GM23338 (cell line): ENCODE data around the gene NOSTRIN. TPM values are rescaled to one million over a fixed set of nuclear protein-coding genes. Genes with fewer than 3 reads are reported as not detected.

Source experiments
- ATAC-seq: fragments of 200-7000 bp; cut with Tn5 transposase; 3 replicates; pipeline ENCODE4 v1.9.1; 2020
- DNase-seq: peaks from one replicate; pipeline ENCODE4 v3.0.0-alpha.2; 2015; ENCODE audit warnings: low spot score
- H2AFZ ChIP-seq: fragments of 200-600 bp; sonication (generic); 2 replicates; pipeline ENCODE4 v1.8.0; 2016; ENCODE audit warnings: antibody characterized with exemption, mild to moderate bottlenecking, moderate library complexity
- H3F3A ChIP-seq: fragments of 200-600 bp; sonication (generic); replicated peaks from 2 replicates; pipeline ENCODE4 v1.8.0; 2017; ENCODE audit warnings: antibody characterized with exemption, mixed run types, low read depth
- H3K27ac ChIP-seq: fragments of 200-600 bp; sonication (generic); 2 replicates; pipeline ENCODE4 v1.6.1; 2016; ENCODE audit warnings: low read depth
- H3K27me3 ChIP-seq: fragments of 200-600 bp; sonication (generic); 2 replicates; pipeline ENCODE4 v1.8.0; 2016; ENCODE audit warnings: mild to moderate bottlenecking, mixed run types, moderate library complexity; ENCODE audit not compliant: insufficient read depth
- H3K36me3 ChIP-seq: fragments of 200-600 bp; sonication (generic); 2 replicates; pipeline ENCODE4 v1.8.0; 2016; ENCODE audit warnings: mild to moderate bottlenecking; ENCODE audit not compliant: insufficient read depth
- H3K4me1 ChIP-seq: fragments of 200-600 bp; sonication (generic); 2 replicates; pipeline ENCODE4 v1.8.0; 2016; ENCODE audit warnings: mild to moderate bottlenecking, moderate library complexity; ENCODE audit not compliant: insufficient read depth
- H3K4me2 ChIP-seq: fragments of 200-600 bp; sonication (generic); 2 replicates; pipeline ENCODE4 v1.7.1; 2017; ENCODE audit warnings: mixed run types
- H3K4me3 ChIP-seq: fragments of 200-600 bp; sonication (generic); 2 replicates; pipeline ENCODE4 v1.6.1; 2016; ENCODE audit warnings: mixed run types
- H3K79me2 ChIP-seq: fragments of 200-600 bp; sonication (generic); replicated peaks from 2 replicates; pipeline ENCODE4 v1.8.0; 2017; ENCODE audit warnings: mild to moderate bottlenecking; ENCODE audit not compliant: insufficient read depth
- H3K9me2 ChIP-seq: fragments of 200-600 bp; sonication (generic); 2 replicates; pipeline ENCODE4 v1.8.0; 2017; ENCODE audit not compliant: insufficient read depth
- H4K20me1 ChIP-seq: fragments of 200-600 bp; sonication (generic); replicated peaks from 2 replicates; pipeline ENCODE4 v1.8.0; 2017; ENCODE audit warnings: mild to moderate bottlenecking; ENCODE audit not compliant: insufficient read depth
- H3K27ac Mint-ChIP-seq: 2 replicates; pipeline ENCODE4 v1.8.0; 2020; ENCODE audit warnings: inconsistent platforms, mild to moderate bottlenecking, moderate library complexity, mixed read lengths
- H3K27me3 Mint-ChIP-seq: 3 replicates; pipeline ENCODE4 v1.8.0; 2022; ENCODE audit warnings: low read depth, mild to moderate bottlenecking, moderate library complexity, mixed read lengths, inconsistent platforms; ENCODE audit not compliant: insufficient read depth, poor library complexity
- H3K36me3 Mint-ChIP-seq: 3 replicates; pipeline ENCODE4 v1.8.0; 2021; ENCODE audit warnings: low read depth, mild to moderate bottlenecking, inconsistent platforms, moderate library complexity, mixed read lengths
- H3K4me1 Mint-ChIP-seq: 3 replicates; pipeline ENCODE4 v1.8.0; 2020; ENCODE audit warnings: mild to moderate bottlenecking, inconsistent platforms, mixed read lengths
- H3K4me3 Mint-ChIP-seq: 3 replicates; pipeline ENCODE4 v1.8.0; 2021; ENCODE audit warnings: moderate library complexity, mild to moderate bottlenecking, inconsistent platforms, mixed read lengths
- H3K9me3 Mint-ChIP-seq: 3 replicates; pipeline ENCODE4 v1.8.0; 2020; ENCODE audit warnings: moderate library complexity, mild to moderate bottlenecking, inconsistent platforms, mixed read lengths
- CREB1 ChIP-seq: fragments of 250-450 bp; sonication (Bioruptor Pico); IDR thresholded peaks from 2 replicates; pipeline ENCODE4 v1.5.0; 2020; ENCODE audit warnings: low read depth, mild to moderate bottlenecking, moderate library complexity
- EZH2 ChIP-seq: fragments of 200-600 bp; sonication (generic); IDR thresholded peaks from one replicate; pipeline ENCODE4 v1.8.0; 2017; ENCODE audit warnings: antibody characterized with exemption, mild to moderate bottlenecking, low read depth; ENCODE audit not compliant: unreplicated experiment
- EZH2phosphoT487 ChIP-seq: fragments of 200-600 bp; sonication (generic); IDR thresholded peaks from one replicate; pipeline ENCODE4 v1.8.1; 2018; ENCODE audit warnings: antibody characterized with exemption; ENCODE audit not compliant: unreplicated experiment
- JUNB ChIP-seq: IDR thresholded peaks from one replicate; pipeline ENCODE4 v1.6.1; 2016; ENCODE audit warnings: antibody characterized with exemption; ENCODE audit not compliant: unreplicated experiment
- NANOG ChIP-seq: IDR thresholded peaks from 2 replicates; pipeline ENCODE4 v1.6.1; 2016; ENCODE audit warnings: antibody characterized with exemption, borderline replicate concordance
- POLR2AphosphoS5 ChIP-seq: IDR thresholded peaks from 2 replicates; pipeline ENCODE4 v1.6.1; 2016; ENCODE audit warnings: antibody characterized with exemption, low read depth
- STAT1 ChIP-seq: IDR thresholded peaks from one replicate; pipeline ENCODE4 v1.6.1; 2016; ENCODE audit warnings: antibody characterized with exemption; ENCODE audit not compliant: unreplicated experiment
- ZNF114 ChIP-seq: fragments of 250-450 bp; sonication (Bioruptor Pico); IDR thresholded peaks from 2 replicates; pipeline ENCODE4 v1.5.0; 2020; ENCODE audit warnings: mild to moderate bottlenecking, moderate library complexity
- ZNF331 ChIP-seq: fragments of 250-450 bp; sonication (Bioruptor Pico); IDR thresholded peaks from 2 replicates; pipeline ENCODE4 v1.5.0; 2020; ENCODE audit warnings: low read depth, mild to moderate bottlenecking, moderate library complexity
- ZNF462 ChIP-seq: fragments of 250-450 bp; sonication (Bioruptor Pico); IDR thresholded peaks from 2 replicates; pipeline ENCODE4 v1.5.0; 2020; ENCODE audit warnings: mild to moderate bottlenecking, moderate library complexity
- polyA plus RNA-seq: library from polyadenylated mRNA; unstranded; fragments of >200 nt; fragmentation: Nextera tagmentation; extraction: Ambion mirVana; gene quantifications from 2 replicates; pipeline ENCODE4 v1.2.1, GENCODE V29; 2016
- total RNA-seq: library from RNA; depleted of rRNA; stranded (reverse); fragments of >200 nt; shearing (Covaris generic); gene quantifications from 2 replicates; pipeline ENCODE4 v1.2.3, GENCODE V29; 2014

Gene NOSTRIN
- total and polyA plus RNA-seq, 2 experiments from 2014 or later, result 1.8 TPM; not detected in 1

GRCh38 chr2:168903888-168904287, 101.5 kb downstream of the NOSTRIN start:
- 0 out of 2 replicates have a peak, but pooled peaks cover 7% of the 10 kb centered on the region for H3K9me2 ChIP-seq
- no peak overlapping the region for H3K4me2 ChIP-seq
- Mint-ChIP-seq H3K4me3 (no peak overlapping the region), H3K9me3 (no peaks in the 10 kb centered on the region), H3K27ac (no peak overlapping the region), H3K27me3 (peaks cover 10% of the 10 kb centered on the region), H3K4me1 (peaks cover 26% of the 10 kb centered on the region), H3K36me3 (no peaks in the 10 kb centered on the region)
- H3F3A ChIP-seq, result 0 out of 2 replicates have a peak, but pooled peaks cover 7% of the 10 kb centered on the region
- no peaks in the 10 kb centered on the region for H3K79me2 ChIP-seq
- peaks cover 22% of the 10 kb centered on the region for H3K4me1 ChIP-seq
- H3K27ac ChIP-seq, result no peak overlapping the region
- TF ChIP-seq STAT1 (no peak), POLR2AphosphoS5 (no peak), CREB1 (CRISPR knock-in tag) (no peak), ZNF331 (CRISPR knock-in tag) (no peak), JUNB (no peak), EZH2phosphoT487 (no peak), ZNF462 (CRISPR knock-in tag) (no peak), NANOG (no peak), EZH2 (no peak), ZNF114 (CRISPR knock-in tag) (no peak)
- no peaks in the 10 kb centered on the region for H4K20me1 ChIP-seq
- no peak overlapping the region for H3K4me3 ChIP-seq
- no peaks in the 10 kb centered on the region for H3K27me3 ChIP-seq
- DNase-seq (no peak), ATAC-seq (no peak)
- no peak overlapping the region for H2AFZ ChIP-seq
- H3K36me3 ChIP-seq, result no peaks in the 10 kb centered on the region
